GM19395 (cell line): Measurements from ENCODE around the gene ZNF774.
"Not testable (repeated sequence)": the region's sequence is repeated elsewhere in the genome, so short reads cannot be mapped to it uniquely, and the experiment has no call there.

ENCODE experiments used
- ATAC-seq: cut with Tn5 transposase; IDR thresholded peaks from one replicate; pipeline ENCODE4 v1.9.1; 2021; ENCODE audit warnings: mild to moderate bottlenecking, moderate library complexity; ENCODE audit not compliant: unreplicated experiment

The ZNF774 gene

GRCh38 chr15:90352107-90352893 lies at the start of gene ZNF774:
Gene ZNF774 (plus strand): TSS chr15:90352284. CDS start chr15:90354661, 2,377 bp downstream.
- peak; percentile 98 for ATAC-seq

- not testable (repeated sequence) for ATAC-seq
Observed at GRCh38 chr15:90305355-90305754, 46.7 kb upstream of the ZNF774 start.

GRCh38 chr15:90305932-90306331 lies 46.2 kb upstream of the ZNF774 start:
- no peak for ATAC-seq

- peak; percentile 69 for ATAC-seq
Observed at GRCh38 chr15:90306560-90306959, 45.5 kb upstream of the ZNF774 start.

- ATAC-seq, result no peak
Observed at GRCh38 chr15:90307661-90308060, 44.4 kb upstream of the ZNF774 start.

- no peak for ATAC-seq
Observed at GRCh38 chr15:90309020-90309419, 43.1 kb upstream of the ZNF774 start.

GRCh38 chr15:90315278-90315982 lies 36.7 kb upstream of the ZNF774 start:
- ATAC-seq, result no peak

- ATAC-seq, result no peak
Observed at GRCh38 chr15:90316139-90316538, 35.9 kb upstream of the ZNF774 start.

GRCh38 chr15:90318591-90318990 lies 33.5 kb upstream of the ZNF774 start:
- ATAC-seq, result no peak

- ATAC-seq, result peak; percentile 72
Observed at GRCh38 chr15:90320062-90320884, 31.8 kb upstream of the ZNF774 start.

- ATAC-seq, result no peak
Observed at GRCh38 chr15:90320885-90321278, 31.2 kb upstream of the ZNF774 start.

GRCh38 chr15:90322538-90322937 lies 29.5 kb upstream of the ZNF774 start:
- no peak for ATAC-seq

GRCh38 chr15:90325726-90326125 lies 26.4 kb upstream of the ZNF774 start:
- no peak for ATAC-seq

- no peak for ATAC-seq
Observed at GRCh38 chr15:90326441-90326840, 25.6 kb upstream of the ZNF774 start.

GRCh38 chr15:90327311-90327710 lies 24.8 kb upstream of the ZNF774 start:
- no peak for ATAC-seq

- no peak for ATAC-seq
Observed at GRCh38 chr15:90334304-90334731, 17.8 kb upstream of the ZNF774 start.

- ATAC-seq, result no peak
Observed at GRCh38 chr15:90336705-90337141, 15.4 kb upstream of the ZNF774 start.

GRCh38 chr15:90337256-90337655 lies 14.8 kb upstream of the ZNF774 start:
- no peak for ATAC-seq

GRCh38 chr15:90338532-90338931 lies 13.6 kb upstream of the ZNF774 start:
- ATAC-seq, result no peak

GRCh38 chr15:90340345-90340744 lies 11.7 kb upstream of the ZNF774 start:
- no peak for ATAC-seq

- ATAC-seq, result no peak
Observed at GRCh38 chr15:90343302-90343790, 8.7 kb upstream of the ZNF774 start.
